ENCODE measurements around the gene MYO7A.

GRCh38 chr11:77115181-77115611 lies 12.8 kb upstream of the MYO7A start:
- TF ChIP-seq CTCF (IDR thresholded peaks at IDR 0.05; ENCODE audit: low read length) (peak; percentile 13; the same call in 1 of the 2 replicates), EZH2 (IDR thresholded peaks at IDR 0.05; ENCODE audit: borderline replicate concordance, low read length) (no peak)

Data from OCI-LY1 (cell line).